ENCODE data around the gene SLC22A17.
A peak's percentile ranks its signal among the peaks of the same experiment; 100 is the strongest.

Gene SLC22A17

DNA sequence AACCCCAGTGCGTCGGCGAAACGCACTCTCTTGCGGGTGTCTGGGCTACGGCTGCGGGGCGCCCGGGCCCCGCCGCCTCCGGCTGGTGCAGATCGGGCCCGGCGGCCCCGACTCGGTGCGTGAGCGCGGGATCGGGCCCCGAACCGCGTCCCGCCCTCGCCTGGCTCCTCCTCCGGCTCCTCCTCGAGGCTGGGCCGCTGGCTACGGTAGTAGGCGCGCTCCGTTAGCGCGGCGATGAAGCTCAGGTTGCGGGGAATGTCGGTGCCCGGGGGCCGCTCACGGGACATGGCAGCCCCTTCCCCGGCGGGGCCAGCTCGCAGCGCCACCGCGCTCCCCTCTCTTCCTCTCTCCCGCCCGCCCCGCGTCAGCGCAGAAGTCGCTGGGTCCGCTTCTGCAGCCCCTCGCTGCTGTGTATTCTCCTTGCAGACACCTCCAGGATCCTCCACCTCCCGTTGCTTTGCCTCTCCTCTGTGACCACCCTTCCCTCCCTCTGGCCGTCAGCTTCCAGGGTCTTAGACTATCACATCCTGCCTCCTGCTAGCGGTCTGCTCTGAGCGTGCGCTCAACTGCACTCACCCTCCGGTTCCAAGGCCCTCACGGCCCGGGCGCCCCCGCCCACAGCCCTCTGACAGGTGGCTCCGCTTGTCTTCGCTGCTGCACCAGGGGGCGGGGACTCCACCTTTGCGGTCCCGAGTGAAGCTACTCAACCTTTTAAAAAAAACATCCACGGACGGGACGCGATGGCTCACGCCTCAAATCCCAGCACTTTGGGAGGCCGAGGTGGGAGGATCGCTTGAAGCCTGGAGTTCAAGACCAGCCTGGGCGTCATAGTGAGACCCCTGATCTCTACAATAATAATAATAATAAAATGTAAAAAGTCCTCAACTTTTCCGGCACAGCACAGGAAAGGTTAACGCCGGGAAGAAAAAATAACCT, 50.1 kb downstream of the SLC22A17 start, which contains the start of gene PPP1R3E:
Gene PPP1R3E, minus strand, starts transcription at position 570 of the 936 bp plus-strand sequence. Its CDS starts 283 bp downstream, at position 287.
- peak; percentile 92 for DNase-seq

DNA sequence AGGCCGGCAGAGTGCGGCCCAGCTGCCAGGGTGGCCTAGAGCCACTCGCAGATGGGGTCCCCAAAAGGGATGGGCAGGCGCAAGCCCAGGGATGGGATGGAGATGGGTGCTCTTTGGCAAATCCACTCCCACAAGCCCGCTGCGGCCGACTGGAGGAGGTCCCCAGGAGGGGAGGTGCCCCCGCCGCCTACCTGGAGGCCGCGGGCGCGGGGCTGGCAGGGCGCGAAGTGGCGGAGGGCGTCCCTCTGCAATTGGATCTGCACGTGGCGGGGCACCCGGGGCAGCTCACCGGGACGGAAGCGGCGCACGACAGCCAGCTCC, 50.8 kb downstream of the SLC22A17 start:
- DNase-seq: no peak

DNA sequence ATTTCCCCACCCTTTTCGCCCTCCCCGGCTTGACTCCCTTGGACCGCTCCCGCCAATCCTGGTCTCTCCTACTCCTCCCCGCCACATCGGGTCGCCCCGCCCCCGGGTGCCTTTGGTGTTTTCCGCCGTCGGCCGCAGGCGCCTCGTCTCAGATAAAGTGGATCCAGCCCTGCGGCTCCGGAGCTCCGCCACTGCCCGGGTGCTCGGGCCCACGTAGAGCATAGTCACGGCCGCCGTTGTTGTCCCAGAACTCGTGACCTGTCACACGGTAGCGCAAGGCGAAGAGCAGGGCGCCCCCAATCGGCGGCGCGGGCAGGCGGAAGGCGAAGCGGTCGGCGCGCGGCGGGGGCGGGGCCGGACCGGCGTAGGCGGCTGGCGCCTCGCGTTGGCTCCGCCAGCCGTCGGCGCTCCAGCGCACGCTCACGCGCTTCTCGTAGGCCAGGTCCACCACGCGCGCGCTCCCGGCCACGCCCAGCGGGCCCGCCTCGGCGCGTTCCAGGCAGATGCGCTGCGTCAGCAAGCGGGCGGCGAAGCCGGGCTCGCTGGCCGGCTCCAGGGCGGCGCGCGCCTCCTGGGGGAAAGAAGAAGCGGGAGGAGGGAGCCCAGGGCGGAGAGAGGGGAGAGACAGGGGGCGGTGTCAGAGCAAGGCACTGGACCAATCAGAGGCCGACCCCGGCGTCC, 51.3 kb downstream of the SLC22A17 start:
- DNase-seq: peak; percentile 98

GRCh38 chr14:23300687-23301223, 51.9 kb downstream of the SLC22A17 start:
- DNase-seq: peak; percentile 59

DNA sequence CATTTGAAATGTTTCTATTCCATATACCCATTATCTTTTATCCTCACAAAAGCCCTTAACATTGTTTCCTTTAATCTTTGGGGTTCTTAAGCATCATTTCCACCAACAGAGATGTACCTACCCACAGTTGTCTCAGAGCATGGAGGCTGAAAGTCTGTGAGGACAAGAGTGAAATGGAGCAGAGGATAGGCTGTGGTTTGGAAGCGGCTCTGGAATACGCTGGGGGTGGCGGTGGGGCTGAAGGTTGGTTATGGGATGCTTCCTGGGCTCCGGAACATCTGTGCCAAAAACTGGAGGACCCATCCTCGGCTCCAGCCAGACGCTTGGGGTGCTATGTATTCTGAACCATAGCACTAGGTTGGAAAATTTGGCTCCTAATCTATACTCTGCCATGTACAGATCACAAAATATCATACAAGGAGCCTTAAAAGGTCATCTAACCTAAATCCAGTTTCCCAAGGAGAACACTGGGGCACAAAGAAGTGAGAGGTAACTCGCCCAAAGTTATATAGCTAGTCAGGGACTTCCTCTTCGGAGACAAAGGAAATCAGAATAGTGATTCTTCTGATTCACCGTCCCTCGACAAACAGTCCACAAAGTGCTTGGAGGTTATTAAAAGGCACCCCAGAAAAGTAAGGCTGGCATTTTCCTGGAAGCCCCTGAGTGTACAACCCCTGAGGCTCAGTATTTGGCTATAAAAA, 52.6 kb downstream of the SLC22A17 start:
- DNase-seq: no peak

GRCh38 chr14:23299211-23299957, 53.3 kb downstream of the SLC22A17 start:
- DNase-seq: no peak

DNA sequence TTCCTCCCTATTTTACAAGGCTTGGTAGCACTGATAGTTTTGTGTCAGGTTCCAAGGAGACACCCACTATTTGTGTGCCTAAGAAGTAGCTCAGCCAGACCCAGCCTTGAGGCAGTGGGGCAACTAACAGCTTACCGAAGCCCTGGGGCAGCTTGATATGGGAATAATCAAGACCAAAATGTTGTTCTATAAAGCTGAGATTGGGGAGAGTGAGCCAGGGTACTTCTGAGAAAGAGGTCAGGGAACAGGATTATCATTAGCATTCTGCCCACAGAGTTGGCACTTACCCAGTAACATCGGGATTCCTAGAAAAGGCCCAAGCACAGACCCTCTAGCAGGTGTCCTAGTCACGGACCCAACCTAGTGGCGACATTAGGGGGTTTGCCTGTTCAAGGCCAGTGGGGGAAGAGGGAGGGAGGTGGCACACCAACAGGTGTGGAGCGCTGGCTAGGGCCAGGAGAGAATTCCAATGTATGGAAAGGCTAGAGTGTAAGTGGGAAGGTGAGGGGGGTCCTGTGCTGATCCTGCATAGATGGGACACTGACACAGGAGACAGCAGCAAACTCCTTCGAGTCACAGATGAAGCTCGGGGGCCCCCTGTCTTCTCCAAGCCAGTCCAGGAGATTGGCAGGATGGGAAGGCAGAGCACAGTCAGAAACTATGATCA, 54.9 kb downstream of the SLC22A17 start:
- no peak for DNase-seq

DNA sequence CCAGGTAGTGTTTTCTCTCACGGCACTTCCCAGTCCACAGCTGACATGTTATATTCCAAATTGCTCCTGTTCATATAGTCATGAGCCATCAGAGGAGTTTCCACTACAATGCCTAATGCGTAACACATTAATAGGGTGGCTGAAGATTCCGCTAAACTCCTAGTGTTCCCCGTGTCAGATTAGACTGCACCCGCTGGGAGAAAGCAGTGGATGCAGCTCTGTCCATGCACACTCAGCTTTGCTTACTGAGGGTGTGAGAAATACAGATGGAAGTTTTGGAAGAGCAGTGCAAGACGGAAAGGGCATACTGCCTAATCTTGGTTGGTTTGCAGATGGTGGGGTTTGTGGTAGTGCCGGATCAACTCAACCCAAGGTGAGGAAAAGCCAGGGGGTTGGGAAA, 55.6 kb downstream of the SLC22A17 start:
- DNase-seq: no peak

Measured in activated CD8-positive, alpha-beta memory T cell treated with anti-CD3 and anti-CD28 coated beads, Interleukin-2, amount 50 U/mL, for 48 hours (primary cell).